Measurements from ENCODE around the gene CPOX. TPM values are rescaled to one million over a fixed set of nuclear protein-coding genes. Genes with fewer than 3 reads are reported as not detected.

CPOX gene
- total and polyA plus RNA-seq, 10 of the 15 experiments (the other 5 are each of a cell fraction or from before 2014, with no cell fraction given) = 40.7 to 72.6 (median 64.5) TPM

GRCh38 chr3:98554580-98554979 is 38.8 kb downstream of the CPOX start (continued):
- TF ChIP-seq, protein P1, sequence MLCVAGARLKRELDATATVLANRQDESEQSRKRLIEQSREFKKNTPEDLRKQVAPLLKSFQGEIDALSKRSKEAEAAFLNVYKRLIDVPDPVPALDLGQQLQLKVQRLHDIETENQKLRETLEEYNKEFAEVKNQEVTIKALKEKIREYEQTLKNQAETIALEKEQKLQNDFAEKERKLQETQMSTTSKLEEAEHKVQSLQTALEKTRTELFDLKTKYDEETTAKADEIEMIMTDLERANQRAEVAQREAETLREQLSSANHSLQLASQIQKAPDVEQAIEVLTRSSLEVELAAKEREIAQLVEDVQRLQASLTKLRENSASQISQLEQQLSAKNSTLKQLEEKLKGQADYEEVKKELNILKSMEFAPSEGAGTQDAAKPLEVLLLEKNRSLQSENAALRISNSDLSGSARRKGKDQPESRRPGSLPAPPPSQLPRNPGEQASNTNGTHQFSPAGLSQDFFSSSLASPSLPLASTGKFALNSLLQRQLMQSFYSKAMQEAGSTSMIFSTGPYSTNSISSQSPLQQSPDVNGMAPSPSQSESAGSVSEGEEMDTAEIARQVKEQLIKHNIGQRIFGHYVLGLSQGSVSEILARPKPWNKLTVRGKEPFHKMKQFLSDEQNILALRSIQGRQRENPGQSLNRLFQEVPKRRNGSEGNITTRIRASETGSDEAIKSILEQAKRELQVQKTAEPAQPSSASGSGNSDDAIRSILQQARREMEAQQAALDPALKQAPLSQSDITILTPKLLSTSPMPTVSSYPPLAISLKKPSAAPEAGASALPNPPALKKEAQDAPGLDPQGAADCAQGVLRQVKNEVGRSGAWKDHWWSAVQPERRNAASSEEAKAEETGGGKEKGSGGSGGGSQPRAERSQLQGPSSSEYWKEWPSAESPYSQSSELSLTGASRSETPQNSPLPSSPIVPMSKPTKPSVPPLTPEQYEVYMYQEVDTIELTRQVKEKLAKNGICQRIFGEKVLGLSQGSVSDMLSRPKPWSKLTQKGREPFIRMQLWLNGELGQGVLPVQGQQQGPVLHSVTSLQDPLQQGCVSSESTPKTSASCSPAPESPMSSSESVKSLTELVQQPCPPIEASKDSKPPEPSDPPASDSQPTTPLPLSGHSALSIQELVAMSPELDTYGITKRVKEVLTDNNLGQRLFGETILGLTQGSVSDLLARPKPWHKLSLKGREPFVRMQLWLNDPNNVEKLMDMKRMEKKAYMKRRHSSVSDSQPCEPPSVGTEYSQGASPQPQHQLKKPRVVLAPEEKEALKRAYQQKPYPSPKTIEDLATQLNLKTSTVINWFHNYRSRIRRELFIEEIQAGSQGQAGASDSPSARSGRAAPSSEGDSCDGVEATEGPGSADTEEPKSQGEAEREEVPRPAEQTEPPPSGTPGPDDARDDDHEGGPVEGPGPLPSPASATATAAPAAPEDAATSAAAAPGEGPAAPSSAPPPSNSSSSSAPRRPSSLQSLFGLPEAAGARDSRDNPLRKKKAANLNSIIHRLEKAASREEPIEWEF (IDR thresholded peaks at IDR 0.05; ENCODE audit: insufficient replicate concordance, low read depth, low read length) = no peak
- peak; percentile 72; the same call in 1 of the 2 replicates for TF ChIP-seq CHD1 (IDR thresholded peaks at IDR 0.05; ENCODE audit: low read depth, low read length)

GRCh38 chr3:98553753-98554152 is 39.7 kb downstream of the CPOX start:
- no peak overlapping the region for H2AFZ ChIP-seq (ENCODE audit: control insufficient read depth, low read depth, low read length)
- ATAC-seq (peak; percentile 2; the same call in 1 of the 3 replicates), FAIRE-seq (no peak), DNase-seq (ENCODE audit: low read depth, low spot score) (no peak)
- WGBS (ENCODE audit: insufficient coverage, insufficient replicate concordance, low lambda C conversion rate, missing lambda C conversion rate) = 40% methylated on average over 2 of the region's 2 CpGs
- intact Hi-C loops (cut with micrococcal nuclease; ENCODE audit: unreplicated experiment) (loop anchor here (10.0 kb wide), 1 partner anchor 861 kb away; no protein-coding TSS in a partner anchor), in situ Hi-C loops (cut with MboI) (no loop called here)
- peak overlapping the region; percentile 57 for H3K4me2 ChIP-seq (ENCODE audit: control insufficient read depth, insufficient read depth)
- ChIA-PET POLR2A (interaction anchor here (1.5 to 23.2 kb wide), 4 partner anchors 8 to 59 kb away, joined by 4 to 350 read pairs (median 24); partner anchors contain the start of gene GPR15), SMC1A (ENCODE audit: uncharacterized antibody, unreplicated experiment) (interaction anchor here (1.0 to 23.6 kb wide), 5 partner anchors 9 to 191 kb away, joined by 5 to 603 read pairs (median 73); partner anchors contain the start of gene GPR15), CTCF (interaction anchor here (1.7 to 5.9 kb wide), 4 partner anchors 7 to 22 kb away, joined by 6 to 32 read pairs (median 14); partner anchors contain the start of gene GPR15), RAD21 (ENCODE audit: unreplicated experiment) (interaction anchor here (1.6 to 20.2 kb wide), 4 partner anchors 8 to 19 kb away, joined by 7 to 511 read pairs (median 34); partner anchors contain the start of gene GPR15)
- no peaks in the 10 kb centered on the region for H4K20me1 ChIP-seq (ENCODE audit: control insufficient read depth, insufficient read depth)
- peaks cover 31% of the 10 kb centered on the region for H3K4me1 ChIP-seq (ENCODE audit: control insufficient read depth, insufficient read depth, low read length)
- BruUV-seq (replicated peaks) = no TSS peak
- peaks cover 94% of the 10 kb centered on the region for H3K79me2 ChIP-seq (ENCODE audit: control insufficient read depth, insufficient read depth, low read length)
- no peaks in the 10 kb centered on the region for H3K27me3 ChIP-seq (replicated peaks in 1 of 2; ENCODE audit: control insufficient read depth in 2 of 2, insufficient read depth in 2 of 2, low read length in 1 of 2)
- H3K9ac ChIP-seq (ENCODE audit: control insufficient read depth, insufficient read depth, low read length) = peak overlapping the region; percentile 94
- H3K36me3 ChIP-seq (ENCODE audit: control insufficient read depth in 2 of 2, insufficient read depth in 2 of 2, low read length in 1 of 2) = no peaks in the 10 kb centered on the region
- H3K4me3 ChIP-seq = peak overlapping the region; percentile 73
- no peaks in the 10 kb centered on the region for H3K9me3 ChIP-seq (replicated peaks; ENCODE audit: control insufficient read depth, insufficient read depth, low read length)
- H3K27ac ChIP-seq (ENCODE audit: control insufficient read depth, insufficient read depth) = peak overlapping the region; percentile 100
- TF ChIP-seq YY1 (IDR thresholded peaks at IDR 0.05; ENCODE audit: low read depth, low read length) (no peak), USF2 (IDR thresholded peaks at IDR 0.05; ENCODE audit: borderline replicate concordance, low read depth, low read length) (no peak), ZBTB40 (IDR thresholded peaks at IDR 0.05; ENCODE audit: borderline replicate concordance) (0 out of 2 replicates have a peak, but pooled peaks have one; percentile 3), ASH2L (IDR thresholded peaks at IDR 0.05; ENCODE audit: borderline replicate concordance, low read depth) (no peak), SPI1 (IDR thresholded peaks at IDR 0.05; ENCODE audit: borderline replicate concordance, insufficient read depth, low read depth, low read length) (peak; percentile 53; the same call in 1 of the 2 replicates), POLR2AphosphoS5 (IDR thresholded peaks at IDR 0.05; ENCODE audit: low read length) (0 out of 2 replicates have a peak, but pooled peaks have one; percentile 24), CREB1 (IDR thresholded peaks at IDR 0.05; ENCODE audit: low read depth) (0 out of 2 replicates have a peak, but pooled peaks have one; percentile 11)

Data from GM12878 (cell line).